GM12874 (cell line): Measurements from ENCODE around the gene ZNF224.

ENCODE experiments used
- TF ChIP-seq, protein P1 (sequence below): IDR thresholded peaks from 2 replicates; pipeline ENCODE4 v1.5.1; 2011; ENCODE audit warnings: low read depth, mild to moderate bottlenecking, control low read depth, low read length, moderate library complexity; ENCODE audit not compliant: insufficient read depth

ZNF224 gene

GRCh38 chr19:44142059-44142433 is 47.9 kb downstream of the ZNF224 start:
- TF ChIP-seq, protein P1, sequence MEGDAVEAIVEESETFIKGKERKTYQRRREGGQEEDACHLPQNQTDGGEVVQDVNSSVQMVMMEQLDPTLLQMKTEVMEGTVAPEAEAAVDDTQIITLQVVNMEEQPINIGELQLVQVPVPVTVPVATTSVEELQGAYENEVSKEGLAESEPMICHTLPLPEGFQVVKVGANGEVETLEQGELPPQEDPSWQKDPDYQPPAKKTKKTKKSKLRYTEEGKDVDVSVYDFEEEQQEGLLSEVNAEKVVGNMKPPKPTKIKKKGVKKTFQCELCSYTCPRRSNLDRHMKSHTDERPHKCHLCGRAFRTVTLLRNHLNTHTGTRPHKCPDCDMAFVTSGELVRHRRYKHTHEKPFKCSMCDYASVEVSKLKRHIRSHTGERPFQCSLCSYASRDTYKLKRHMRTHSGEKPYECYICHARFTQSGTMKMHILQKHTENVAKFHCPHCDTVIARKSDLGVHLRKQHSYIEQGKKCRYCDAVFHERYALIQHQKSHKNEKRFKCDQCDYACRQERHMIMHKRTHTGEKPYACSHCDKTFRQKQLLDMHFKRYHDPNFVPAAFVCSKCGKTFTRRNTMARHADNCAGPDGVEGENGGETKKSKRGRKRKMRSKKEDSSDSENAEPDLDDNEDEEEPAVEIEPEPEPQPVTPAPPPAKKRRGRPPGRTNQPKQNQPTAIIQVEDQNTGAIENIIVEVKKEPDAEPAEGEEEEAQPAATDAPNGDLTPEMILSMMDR: no peak

DNA sequence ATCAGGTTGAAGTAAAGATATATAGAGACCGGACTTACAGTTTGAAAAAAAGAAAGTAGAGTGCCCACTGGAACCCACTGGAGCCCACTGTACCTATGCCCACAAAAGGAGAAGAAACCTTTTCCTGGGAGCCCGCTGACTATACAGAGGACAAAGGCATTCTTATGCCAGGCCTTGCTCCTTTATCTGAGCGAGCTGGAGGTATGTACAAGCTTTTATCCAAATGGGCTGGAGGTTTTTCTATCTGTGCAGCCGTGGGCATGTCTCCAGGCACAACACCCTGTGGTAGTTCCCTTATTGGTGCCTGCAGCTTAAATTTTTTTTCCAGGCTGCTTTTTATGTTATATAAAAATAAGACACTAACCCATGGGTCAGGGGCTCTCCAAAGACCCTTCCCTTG is 55.6 kb downstream of the ZNF224 start:
- TF ChIP-seq, protein P1: no peak

GRCh38 chr19:44151491-44151890 is 57.3 kb downstream of the ZNF224 start:
- TF ChIP-seq, protein P1: no peak

GRCh38 chr19:44156475-44156874 is 62.3 kb downstream of the ZNF224 start:
- TF ChIP-seq, protein P1: no peak
